Astrocyte (in vitro differentiated cells and primary cell): ENCODE data around the gene TMEM176B. TPM values are rescaled to one million over a fixed set of nuclear protein-coding genes. Genes with fewer than 3 reads are reported as not detected.

Experiments used
- DNase-seq: peaks from one replicate; pipeline ENCODE4 v3.0.0-alpha.2; 2010; ENCODE audit warnings: low read depth
- FAIRE-seq: peaks from 2 replicates; lab custom pipeline; 2011; peaks lifted over from hg19 to GRCh38; lab: Jason Lieb, UNC
- H2AFZ ChIP-seq: 2 replicates; pipeline ENCODE4 v1.6.0; 2012; ENCODE audit warnings: low read depth, low read length, inconsistent platforms
- H3K27ac ChIP-seq: 2 replicates; pipeline ENCODE4 v1.5.1; 2011; ENCODE audit warnings: low read depth, low read length, inconsistent platforms
- H3K27me3 ChIP-seq: 2 replicates; pipeline ENCODE4 v1.6.0; 2011; ENCODE audit warnings: low read length, inconsistent platforms; ENCODE audit not compliant: insufficient read depth
- H3K36me3 ChIP-seq: 2 replicates; pipeline ENCODE4 v1.5.1; 2011; ENCODE audit warnings: low read length, inconsistent platforms; ENCODE audit not compliant: insufficient read depth
- H3K4me1 ChIP-seq: 2 replicates; pipeline ENCODE4 v1.5.1; 2011; ENCODE audit warnings: low read length, inconsistent platforms; ENCODE audit not compliant: insufficient read depth
- H3K4me2 ChIP-seq: 2 replicates; pipeline ENCODE4 v1.6.0; 2012; ENCODE audit warnings: low read length, inconsistent platforms
- H3K4me3 ChIP-seq: 2 replicates; pipeline ENCODE4 v1.5.1; 2011; ENCODE audit warnings: low read depth, mild to moderate bottlenecking, low read length, inconsistent platforms; ENCODE audit not compliant: insufficient read depth
- H3K79me2 ChIP-seq: 2 replicates; pipeline ENCODE4 v1.6.0; 2012; ENCODE audit warnings: mild to moderate bottlenecking, low read length, inconsistent platforms; ENCODE audit not compliant: insufficient read depth
- H3K9ac ChIP-seq: 2 replicates; pipeline ENCODE4 v1.6.0; 2012; ENCODE audit warnings: mild to moderate bottlenecking, low read length, inconsistent platforms
- H3K9me3 ChIP-seq: 2 replicates; pipeline ENCODE4 v1.5.1; 2012; ENCODE audit warnings: low read depth, mild to moderate bottlenecking, low read length, inconsistent platforms; ENCODE audit not compliant: insufficient read depth
- H4K20me1 ChIP-seq: 2 replicates; pipeline ENCODE4 v1.6.0; 2012; ENCODE audit warnings: low read length, inconsistent platforms; ENCODE audit not compliant: insufficient read depth
- H3K27ac Mint-ChIP-seq: one replicate; pipeline ENCODE4 v1.8.0; 2021; ENCODE audit warnings: mild to moderate bottlenecking, mixed read lengths; ENCODE audit not compliant: unreplicated experiment
- H3K27me3 Mint-ChIP-seq: one replicate; pipeline ENCODE4 v1.8.0; 2021; ENCODE audit warnings: low read depth, mixed read lengths; ENCODE audit not compliant: unreplicated experiment
- H3K36me3 Mint-ChIP-seq: one replicate; pipeline ENCODE4 v1.8.0; 2021; ENCODE audit warnings: low read depth, mixed read lengths; ENCODE audit not compliant: unreplicated experiment
- H3K4me1 Mint-ChIP-seq: one replicate; pipeline ENCODE4 v1.8.0; 2021; ENCODE audit warnings: low read depth, mixed read lengths; ENCODE audit not compliant: unreplicated experiment
- H3K4me3 Mint-ChIP-seq: one replicate; pipeline ENCODE4 v1.8.0; 2021; ENCODE audit warnings: mild to moderate bottlenecking, moderate library complexity, mixed read lengths; ENCODE audit not compliant: unreplicated experiment
- H3K9me3 Mint-ChIP-seq: one replicate; pipeline ENCODE4 v1.8.0; 2021; ENCODE audit warnings: mild to moderate bottlenecking, mixed read lengths; ENCODE audit not compliant: unreplicated experiment
- EZH2 ChIP-seq: IDR thresholded peaks from 2 replicates; pipeline ENCODE4 v1.6.1; 2012; ENCODE audit warnings: mild to moderate bottlenecking, low read length, inconsistent platforms; ENCODE audit not compliant: insufficient read depth
- total RNA-seq: library from RNA; stranded (reverse); gene quantifications from 2 replicates; pipeline ENCODE4 v1.2.1, GENCODE V29; 2021
- TF ChIP-seq, protein P1 (sequence below): IDR thresholded peaks from 2 replicates; pipeline ENCODE4 v1.5.1; 2011; ENCODE audit warnings: low read depth, mild to moderate bottlenecking, inconsistent platforms, low read length, moderate library complexity; ENCODE audit not compliant: insufficient read depth

Gene TMEM176B
- total RNA-seq, 1 donor from 2014 or later, result 0.32 TPM

DNA sequence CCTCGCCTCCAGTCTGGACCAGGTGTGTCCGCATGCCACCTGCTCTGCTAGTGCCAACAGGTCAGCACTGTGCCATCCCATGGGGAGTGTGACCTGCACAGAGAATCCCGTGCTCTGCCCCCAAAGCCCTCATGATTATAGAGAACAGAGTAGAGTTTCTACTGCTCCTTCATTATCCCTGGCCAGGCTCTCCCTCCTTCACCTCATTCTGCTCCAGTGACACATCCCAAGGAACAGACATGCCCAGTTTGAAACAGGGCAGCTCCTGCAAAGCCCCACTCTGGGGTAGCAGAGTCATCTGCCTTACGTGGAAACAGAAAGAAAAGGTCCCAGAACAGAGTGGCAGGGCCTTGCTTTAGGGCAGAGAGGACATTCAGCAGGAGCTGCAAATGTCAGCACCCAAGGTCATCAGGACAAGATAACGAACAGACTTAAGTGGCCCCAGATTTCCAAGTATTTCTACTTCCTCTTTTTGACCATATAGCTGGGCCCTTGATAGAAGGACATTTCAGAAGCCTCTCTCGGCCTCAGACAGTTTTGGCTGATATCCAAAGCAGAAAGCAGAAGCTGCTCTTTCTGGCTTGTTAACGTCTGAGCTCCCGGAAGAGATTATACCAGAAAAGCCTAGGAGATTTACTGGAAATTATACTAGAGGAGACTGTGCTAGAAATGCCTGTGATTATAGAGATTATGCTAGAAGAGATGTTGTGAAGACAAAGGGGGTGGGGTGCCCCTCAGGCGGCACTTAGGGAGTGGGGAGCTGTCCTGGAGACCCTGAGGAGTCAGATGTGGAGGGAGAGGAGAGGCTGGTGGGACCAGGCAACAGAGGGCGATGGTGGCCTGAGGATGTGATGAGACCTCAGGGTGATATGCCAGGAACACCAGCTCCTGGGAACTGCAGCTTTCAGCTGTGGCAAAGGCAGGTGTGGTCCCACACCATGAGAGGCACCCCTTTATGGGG is 12.6 kb downstream of the TMEM176B start:
- H3K4me2 ChIP-seq, result no peak overlapping the region
- no peak overlapping the region for H3K4me3 ChIP-seq
- Mint-ChIP-seq H3K27me3 (peaks cover 32% of the 10 kb centered on the region), H3K9me3 (no peaks in the 10 kb centered on the region), H3K27ac (no peak overlapping the region), H3K4me1 (peaks cover 12% of the 10 kb centered on the region), H3K36me3 (peaks cover 2% of the 10 kb centered on the region), H3K4me3 (no peak overlapping the region)
- H3K79me2 ChIP-seq, result no peaks in the 10 kb centered on the region
- DNase-seq (no peak), FAIRE-seq (no peak)
- H2AFZ ChIP-seq, result no peak overlapping the region
- H3K9me3 ChIP-seq, result no peaks in the 10 kb centered on the region
- H3K36me3 ChIP-seq, result no peaks in the 10 kb centered on the region
- no peaks in the 10 kb centered on the region for H3K4me1 ChIP-seq
- H3K27me3 ChIP-seq, result no peaks in the 10 kb centered on the region
- H3K9ac ChIP-seq, result no peak overlapping the region
- no peaks in the 10 kb centered on the region for H4K20me1 ChIP-seq
- TF ChIP-seq, protein P1, sequence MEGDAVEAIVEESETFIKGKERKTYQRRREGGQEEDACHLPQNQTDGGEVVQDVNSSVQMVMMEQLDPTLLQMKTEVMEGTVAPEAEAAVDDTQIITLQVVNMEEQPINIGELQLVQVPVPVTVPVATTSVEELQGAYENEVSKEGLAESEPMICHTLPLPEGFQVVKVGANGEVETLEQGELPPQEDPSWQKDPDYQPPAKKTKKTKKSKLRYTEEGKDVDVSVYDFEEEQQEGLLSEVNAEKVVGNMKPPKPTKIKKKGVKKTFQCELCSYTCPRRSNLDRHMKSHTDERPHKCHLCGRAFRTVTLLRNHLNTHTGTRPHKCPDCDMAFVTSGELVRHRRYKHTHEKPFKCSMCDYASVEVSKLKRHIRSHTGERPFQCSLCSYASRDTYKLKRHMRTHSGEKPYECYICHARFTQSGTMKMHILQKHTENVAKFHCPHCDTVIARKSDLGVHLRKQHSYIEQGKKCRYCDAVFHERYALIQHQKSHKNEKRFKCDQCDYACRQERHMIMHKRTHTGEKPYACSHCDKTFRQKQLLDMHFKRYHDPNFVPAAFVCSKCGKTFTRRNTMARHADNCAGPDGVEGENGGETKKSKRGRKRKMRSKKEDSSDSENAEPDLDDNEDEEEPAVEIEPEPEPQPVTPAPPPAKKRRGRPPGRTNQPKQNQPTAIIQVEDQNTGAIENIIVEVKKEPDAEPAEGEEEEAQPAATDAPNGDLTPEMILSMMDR, result no peak
- no peak for TF ChIP-seq EZH2
- no peak overlapping the region for H3K27ac ChIP-seq

- no peak for FAIRE-seq
- Histone ChIP-seq H3K9me3 (no peaks in the 10 kb centered on the region), H3K4me2 (no peak overlapping the region), H3K4me1 (no peaks in the 10 kb centered on the region), H3K27me3 (peaks cover 2% of the 10 kb centered on the region), H4K20me1 (no peaks in the 10 kb centered on the region), H3K27ac (no peak overlapping the region), H2AFZ (no peak overlapping the region), H3K36me3 (no peaks in the 10 kb centered on the region), H3K9ac (no peak overlapping the region), H3K4me3 (no peak overlapping the region), H3K79me2 (no peaks in the 10 kb centered on the region)
- TF ChIP-seq, protein P1, result no peak
- no peak for TF ChIP-seq EZH2
- Mint-ChIP-seq H3K36me3 (peaks cover 2% of the 10 kb centered on the region), H3K27me3 (peaks cover 33% of the 10 kb centered on the region), H3K4me3 (peak overlapping the region; percentile 27), H3K27ac (no peak overlapping the region), H3K9me3 (no peaks in the 10 kb centered on the region), H3K4me1 (peaks cover 15% of the 10 kb centered on the region)
- DNase-seq, result no peak
Measured at GRCh38 chr7:150784954-150785353, 15.2 kb downstream of the TMEM176B start.
